GM20000 (cell line): ENCODE results near the gene ZCCHC13.
A peak's percentile ranks its signal among the peaks of the same experiment; 100 is the strongest.
"Not testable (repeated sequence)": the region's sequence is repeated elsewhere in the genome, so short reads cannot be mapped to it uniquely, and the experiment has no call there.

Experiments used
- DNase-seq: peaks from one replicate; pipeline ENCODE4 v3.0.0; 2012; ENCODE audit warnings: low spot score
- CTCF ChIP-seq: IDR thresholded peaks from 2 replicates; pipeline ENCODE4 v1.5.1; 2012; ENCODE audit warnings: mild to moderate bottlenecking, control low read depth; ENCODE audit errors: extremely low read depth, missing control alignments

ZCCHC13 gene

GRCh38 chrX:74321191-74321590, 17.2 kb downstream of the ZCCHC13 start:
- TF ChIP-seq CTCF, result no peak
- no peak for DNase-seq

DNA sequence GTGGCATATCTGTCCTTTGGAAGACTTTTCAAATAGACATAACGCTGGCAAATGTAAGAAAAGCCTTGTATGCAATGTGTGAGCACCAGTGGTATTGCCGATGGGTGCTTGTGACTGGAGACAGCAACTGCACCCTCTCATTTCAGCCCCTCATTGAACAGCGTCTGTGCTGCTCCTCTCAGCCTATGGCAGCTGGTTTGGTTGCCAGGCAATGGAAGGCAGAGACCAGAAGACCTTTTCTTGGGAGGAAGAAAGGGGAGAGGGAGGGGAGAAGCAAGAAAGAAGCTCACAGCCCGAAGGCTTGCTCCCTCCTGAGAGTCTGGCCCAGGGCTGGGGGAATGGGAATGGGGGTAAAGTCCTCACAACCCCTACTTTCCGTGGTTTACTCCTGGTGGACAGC, 20.2 kb downstream of the ZCCHC13 start:
- DNase-seq, result no peak
- TF ChIP-seq CTCF, result no peak

GRCh38 chrX:74325130-74326059, 21.4 kb downstream of the ZCCHC13 start:
- no peak for TF ChIP-seq CTCF
- DNase-seq, result no peak

DNA sequence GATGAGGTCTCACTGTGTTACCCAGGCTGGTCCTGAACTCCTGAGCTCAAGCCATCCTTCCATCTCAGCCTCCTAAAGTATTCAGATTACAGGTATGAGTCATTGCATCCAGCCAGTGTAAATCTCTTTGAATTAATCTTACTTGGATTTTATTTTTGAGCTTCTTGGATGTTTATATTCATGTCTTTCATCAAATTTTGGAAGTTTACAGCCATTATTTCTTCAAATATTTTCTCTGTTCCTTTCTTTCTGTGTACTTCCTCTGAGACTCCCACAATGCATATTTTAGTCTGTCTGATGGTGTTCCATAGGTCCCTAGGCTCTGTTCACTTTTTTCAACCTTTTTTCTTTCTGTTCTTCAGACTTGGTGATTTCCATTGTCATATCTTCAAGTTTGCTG, 34.9 kb downstream of the ZCCHC13 start:
- DNase-seq, result no peak
- TF ChIP-seq CTCF, result no peak

DNA sequence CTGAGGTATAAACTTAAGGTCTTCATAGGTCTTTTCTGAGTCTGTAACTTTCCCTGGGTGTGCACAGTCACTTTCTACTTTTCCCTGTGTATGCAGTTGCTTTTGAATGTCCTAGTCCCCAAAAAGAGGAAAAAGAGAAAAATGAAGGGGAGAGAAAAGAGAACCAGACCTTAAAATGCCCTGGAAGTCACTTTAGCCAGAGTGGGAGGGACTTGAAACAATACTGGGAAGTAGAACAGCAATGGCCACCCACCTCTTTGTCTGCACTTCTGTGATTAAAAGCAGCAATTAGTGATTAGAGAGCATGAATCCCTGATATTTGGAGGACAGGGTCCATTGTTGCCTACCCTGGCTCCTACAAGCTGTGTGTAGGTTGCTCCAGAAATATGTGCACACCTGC, 36.1 kb downstream of the ZCCHC13 start:
- no peak for TF ChIP-seq CTCF
- DNase-seq, result no peak

DNA sequence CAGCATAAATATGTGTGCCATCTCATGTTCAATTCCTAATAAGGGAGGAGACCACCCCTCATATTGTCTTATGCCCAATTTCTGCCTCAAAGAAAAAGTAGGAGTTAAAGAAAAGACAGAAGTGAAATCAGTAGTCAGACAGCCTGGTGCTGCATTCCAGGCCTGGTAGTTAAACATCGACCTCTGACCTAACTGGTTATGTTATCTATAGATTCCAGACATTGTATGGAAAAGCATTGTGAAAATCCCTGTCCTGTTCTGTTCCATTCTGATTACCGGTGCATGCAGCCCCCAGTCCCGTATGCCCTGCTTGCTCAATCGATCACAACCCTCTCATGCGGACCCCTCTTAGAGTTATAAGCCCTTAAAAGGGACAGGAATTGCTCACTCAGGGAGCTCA, 38.2 kb downstream of the ZCCHC13 start:
- not testable (repeated sequence) for DNase-seq

- DNase-seq, result peak; percentile 45
- no peak for TF ChIP-seq CTCF
Observed at GRCh38 chrX:74343343-74344279, 39.6 kb downstream of the ZCCHC13 start.
